NOMO-1 treated with dmso at 0.1 percent for 144 hours (cell line): ENCODE data around the gene KRT78.

ENCODE experiments used
- DNase-seq: peaks from one replicate; lab custom pipeline; 2025; ENCODE audit not compliant: unreplicated experiment; lab: John Stamatoyannopoulos, UW

KRT78 gene

DNA sequence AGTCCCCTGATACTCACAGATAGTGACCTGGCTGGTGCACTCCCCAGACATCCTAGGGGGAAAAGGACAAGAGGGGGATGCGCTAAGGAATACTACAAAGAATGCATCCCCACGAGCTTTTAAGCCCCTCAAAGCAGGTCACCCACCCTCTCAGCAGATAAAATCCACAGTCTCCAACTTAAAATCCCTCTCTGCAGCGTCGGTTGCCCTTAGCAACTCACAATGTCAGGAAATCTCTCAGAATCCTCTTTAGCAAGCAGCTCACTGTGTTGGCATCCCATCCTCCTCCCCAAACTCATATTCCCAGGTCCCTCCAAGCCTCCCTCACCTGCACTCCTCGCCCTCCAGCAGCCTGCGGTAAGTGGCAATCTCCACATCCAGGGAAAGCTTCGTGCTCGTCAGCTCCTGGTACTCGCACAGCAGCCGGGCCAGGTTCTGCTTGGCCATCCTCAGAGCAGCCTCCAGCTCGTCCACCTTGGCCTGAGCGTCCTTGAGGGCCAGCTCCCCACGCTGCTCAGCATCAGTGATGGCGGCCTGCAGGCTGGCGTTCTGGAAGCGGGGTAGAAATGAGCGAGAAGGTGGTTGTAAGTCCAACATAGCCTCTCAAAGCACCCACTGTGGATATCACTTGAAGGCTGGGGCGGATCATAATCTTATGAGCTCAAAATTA lies 9.2 kb downstream of the KRT78 start:
- no peak for DNase-seq

DNA sequence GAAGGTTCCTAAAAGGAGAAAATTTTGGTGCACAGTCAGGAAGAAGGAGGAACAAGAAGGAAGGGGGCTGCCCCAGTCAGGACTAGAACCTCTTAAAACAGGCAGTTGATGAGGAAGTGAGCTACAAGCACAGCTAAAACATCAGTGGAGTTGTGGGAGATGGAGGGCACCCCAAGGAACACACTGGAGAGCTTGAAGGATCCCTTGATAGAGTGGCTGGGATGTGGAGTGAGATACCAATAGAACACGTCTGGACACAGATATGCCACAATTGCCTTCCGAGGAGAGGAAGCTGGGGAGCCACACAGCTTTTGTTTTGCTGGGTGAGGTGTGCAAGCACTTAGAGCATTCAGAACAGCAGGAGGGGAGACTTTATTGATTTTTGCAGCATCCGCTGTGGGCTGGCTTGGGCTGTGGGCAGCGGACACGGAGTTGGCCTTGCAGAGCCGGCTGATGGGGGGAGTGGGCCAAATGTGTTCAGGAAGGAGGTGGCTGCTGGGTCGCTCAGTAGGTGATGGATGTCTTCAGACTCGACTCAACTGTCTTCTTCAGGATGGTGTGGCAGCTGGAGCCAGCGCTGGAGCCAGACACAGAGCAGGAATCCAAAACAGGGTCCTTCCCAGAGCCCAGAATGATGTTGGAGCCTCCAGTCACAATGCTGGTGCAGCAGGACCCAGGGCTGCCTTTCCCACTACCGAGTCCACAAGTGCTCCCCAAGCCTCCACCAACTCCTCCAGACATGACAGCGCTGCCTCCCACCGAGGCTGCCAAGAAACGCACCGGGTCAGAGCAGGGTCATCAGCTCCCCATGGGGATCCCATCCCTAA lies 10.0 kb downstream of the KRT78 start:
- DNase-seq: no peak

DNA sequence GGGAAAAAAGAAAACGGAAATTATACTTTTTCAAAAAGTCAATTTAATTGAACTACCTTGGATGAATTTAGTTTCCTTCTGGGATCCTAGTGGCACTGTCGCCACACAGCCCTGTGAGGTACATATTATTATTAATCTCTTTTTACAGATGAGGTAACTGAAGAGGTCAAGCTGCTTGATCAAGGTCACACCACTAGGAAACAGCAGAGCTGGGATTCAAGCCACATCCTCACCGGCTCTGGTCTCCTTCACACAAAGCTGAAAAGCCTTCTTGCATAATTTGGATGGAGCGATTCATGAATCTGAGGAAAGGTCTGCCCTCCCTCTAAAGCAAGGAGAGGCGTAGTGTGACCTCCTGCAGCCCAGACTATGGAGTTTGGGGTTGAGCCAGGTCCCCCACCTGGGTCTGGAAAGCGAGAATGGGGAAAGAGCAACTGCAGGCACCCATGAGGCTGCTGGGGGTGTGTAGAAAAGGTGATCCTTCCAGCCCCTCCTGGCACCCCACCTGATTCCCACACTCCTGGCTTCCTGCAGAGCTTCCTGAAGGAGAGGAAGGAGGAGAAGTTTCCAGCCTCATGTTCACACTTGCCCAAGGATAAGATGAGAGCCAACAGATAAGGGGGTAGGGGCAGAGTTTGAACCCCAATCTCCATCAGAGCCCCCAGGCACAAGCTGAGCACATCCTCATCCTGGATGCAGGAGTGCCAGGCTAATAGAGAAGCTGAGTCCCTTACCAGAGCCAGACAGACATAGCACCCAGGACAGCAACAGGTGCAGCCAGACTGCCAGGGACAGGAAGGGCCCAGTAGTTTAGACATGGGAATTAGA lies 10.8 kb downstream of the KRT78 start:
- no peak for DNase-seq

DNA sequence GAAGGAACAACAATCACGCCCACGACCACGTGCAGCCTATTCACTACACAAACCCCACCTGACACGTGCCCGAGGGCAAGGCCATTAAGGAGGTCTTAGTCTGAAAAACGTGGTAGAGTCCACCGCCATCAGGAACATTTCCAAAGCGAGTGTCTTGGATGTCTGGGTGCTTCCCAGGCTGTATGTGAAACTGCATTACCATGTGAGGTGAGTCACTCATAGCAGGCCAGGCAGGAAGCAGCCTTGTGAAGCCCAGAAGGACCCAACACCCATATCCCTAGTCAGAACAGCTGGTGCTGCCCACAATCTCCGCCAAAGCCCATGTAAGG lies 11.4 kb downstream of the KRT78 start:
- no peak for DNase-seq

DNA sequence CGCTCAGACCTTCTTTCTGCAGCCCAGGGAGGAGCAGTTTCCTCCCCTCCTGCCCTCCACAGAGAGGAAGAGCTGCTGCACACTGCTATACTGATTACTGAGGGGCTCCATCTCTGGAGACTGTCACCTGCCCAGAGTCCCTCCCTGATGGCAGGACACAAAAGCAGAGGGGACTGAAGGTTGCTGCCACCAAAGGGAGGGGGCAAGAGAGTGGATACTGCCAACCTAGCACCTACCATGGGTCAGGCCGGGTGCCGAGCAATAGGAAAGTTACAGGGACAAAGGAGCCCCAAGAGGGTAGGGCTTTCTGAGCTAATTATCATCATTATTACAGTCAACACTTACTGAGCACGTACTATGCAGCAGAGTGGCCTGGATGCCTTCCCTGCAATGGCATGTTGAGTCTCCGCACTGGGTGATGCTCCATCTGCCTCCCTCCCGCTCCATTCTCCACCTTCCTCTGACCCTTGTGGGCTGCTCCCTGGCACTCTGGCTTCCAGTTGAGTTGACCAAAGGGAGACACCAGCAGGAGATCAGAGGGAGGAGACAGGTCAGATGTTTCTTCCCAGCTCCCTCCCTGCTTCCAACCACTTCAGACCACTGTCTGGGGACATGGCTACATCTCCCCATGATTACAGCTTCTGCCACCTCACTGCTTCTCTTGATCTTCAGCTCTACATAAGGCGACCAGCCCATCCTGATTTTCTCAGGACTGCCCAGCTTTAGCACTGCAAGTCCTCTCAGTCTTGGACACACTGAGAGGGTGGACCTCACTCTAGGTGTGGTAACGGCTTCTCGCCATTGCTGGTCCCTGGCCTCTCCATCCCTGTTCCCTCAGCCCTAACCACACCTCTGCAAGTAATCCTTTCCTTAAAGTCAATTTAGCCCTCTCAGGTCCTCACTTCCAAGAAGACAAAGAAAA lies 12.0 kb downstream of the KRT78 start:
- no peak for DNase-seq

DNA sequence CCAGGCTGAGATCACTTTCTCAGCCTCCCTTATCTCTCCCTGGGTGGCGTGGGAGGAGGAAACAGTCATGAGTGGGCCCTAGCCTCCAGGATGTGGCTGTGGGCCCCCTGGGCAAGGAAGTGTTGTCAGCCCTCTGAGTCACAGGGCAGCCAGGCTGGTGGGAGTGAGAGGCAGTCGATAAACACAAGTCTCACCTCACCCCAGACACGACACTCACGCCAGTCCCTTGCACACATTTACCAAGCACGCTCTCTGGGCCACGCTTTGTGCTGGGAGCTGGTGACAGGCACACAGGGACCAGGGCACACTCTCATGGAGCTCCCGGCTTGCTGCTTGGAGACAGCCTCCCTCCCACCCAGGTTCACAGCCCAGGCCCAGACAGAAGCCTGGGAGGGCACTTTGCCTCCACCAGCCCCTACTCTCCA lies 12.7 kb downstream of the KRT78 start:
- DNase-seq: no peak

DNA sequence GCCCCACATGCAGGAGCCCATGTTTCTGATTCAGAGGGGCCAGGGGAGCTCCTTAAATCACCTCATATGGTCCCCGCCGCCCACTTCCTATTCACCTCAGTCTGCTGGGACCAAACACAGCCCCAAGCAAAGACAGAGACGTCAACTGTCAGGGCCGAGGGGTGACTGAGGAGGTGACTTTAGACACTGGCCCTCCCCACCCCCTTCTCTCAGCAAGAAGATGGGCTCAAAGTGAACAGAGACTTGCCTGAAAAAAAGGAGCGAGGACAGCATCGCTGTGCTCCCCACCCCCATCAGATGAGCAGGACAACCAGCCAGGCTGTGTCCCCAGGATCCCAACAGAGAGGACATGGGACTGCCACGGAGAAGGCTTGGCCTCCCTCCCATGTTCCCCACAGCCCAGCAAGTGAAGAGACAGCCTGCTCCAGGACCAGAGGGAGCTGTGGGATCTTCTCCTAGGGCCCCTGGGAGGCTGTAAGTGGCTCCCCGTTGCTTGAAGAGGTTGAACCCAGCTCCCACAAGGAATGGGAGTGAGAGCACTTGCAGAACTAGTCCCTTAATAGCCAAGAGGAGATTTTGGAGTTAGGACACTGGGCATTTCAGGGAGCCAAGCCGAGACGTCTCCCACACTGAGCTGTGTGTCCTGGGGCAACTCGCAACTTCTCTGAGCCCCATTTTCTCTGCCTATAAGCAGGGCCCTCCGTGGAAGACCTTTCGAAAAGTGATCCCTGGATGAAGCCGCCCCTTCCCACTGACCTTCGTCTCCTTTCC lies 13.3 kb downstream of the KRT78 start:
- DNase-seq: no peak

DNA sequence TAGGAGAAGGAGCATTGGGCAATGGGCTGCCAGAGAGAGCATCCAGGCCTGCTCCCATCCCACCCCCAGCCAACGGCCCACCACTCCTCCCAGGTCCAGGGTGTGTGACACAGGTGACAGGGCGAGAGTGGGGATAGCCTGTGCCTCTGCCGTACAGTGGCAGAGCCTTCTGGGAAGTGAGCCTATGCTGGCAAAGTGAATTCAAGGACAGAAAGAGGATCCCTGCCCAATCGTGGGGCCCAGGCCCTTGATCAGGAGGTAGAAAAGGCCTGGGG lies 14.1 kb downstream of the KRT78 start:
- no peak for DNase-seq

DNA sequence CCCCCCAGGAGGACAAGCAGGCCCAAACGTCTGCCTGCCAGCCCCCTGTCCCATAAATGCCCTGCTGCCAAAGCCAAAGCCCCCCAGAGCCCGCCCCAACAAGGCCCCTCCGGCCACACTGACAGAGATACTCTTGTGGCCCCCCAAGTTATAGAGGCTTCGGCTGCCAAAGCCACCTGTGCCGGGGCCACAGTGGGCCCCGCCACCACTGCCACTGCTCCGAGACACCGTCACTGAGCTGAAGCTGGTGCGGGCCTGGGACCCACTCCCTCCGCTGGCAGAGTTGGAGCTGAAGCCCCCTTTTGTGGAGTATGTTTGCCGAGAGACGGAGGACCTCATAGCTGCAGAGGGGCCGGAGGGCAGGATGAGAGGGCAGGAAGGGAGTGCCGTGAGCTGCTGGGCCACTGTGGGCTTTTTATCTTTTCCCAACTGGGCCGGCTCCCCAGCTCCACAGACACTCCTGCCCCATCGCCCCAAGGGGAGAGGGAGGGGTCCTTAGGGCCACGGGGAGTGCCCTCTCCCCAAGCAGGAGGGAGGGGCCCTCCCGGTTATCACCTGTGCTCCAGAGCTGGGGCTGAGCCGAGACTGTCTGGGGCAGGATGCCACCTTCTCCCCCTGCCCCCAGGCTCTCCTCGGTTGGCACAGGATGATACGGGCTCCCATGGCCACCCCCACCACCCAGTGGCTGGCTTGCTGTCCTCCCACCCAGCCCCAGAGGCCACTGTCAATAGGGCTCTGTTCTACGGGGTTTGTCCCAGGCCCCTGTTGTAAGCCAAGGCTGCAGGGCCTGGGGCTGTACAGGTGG lies 14.7 kb downstream of the KRT78 start, which contains the start of gene KRT79:
TSS of gene KRT79 (minus strand) at position 390 of the 805 bp plus-strand sequence. CDS start at position 339, 51 bp downstream.
- no peak for DNase-seq

DNA sequence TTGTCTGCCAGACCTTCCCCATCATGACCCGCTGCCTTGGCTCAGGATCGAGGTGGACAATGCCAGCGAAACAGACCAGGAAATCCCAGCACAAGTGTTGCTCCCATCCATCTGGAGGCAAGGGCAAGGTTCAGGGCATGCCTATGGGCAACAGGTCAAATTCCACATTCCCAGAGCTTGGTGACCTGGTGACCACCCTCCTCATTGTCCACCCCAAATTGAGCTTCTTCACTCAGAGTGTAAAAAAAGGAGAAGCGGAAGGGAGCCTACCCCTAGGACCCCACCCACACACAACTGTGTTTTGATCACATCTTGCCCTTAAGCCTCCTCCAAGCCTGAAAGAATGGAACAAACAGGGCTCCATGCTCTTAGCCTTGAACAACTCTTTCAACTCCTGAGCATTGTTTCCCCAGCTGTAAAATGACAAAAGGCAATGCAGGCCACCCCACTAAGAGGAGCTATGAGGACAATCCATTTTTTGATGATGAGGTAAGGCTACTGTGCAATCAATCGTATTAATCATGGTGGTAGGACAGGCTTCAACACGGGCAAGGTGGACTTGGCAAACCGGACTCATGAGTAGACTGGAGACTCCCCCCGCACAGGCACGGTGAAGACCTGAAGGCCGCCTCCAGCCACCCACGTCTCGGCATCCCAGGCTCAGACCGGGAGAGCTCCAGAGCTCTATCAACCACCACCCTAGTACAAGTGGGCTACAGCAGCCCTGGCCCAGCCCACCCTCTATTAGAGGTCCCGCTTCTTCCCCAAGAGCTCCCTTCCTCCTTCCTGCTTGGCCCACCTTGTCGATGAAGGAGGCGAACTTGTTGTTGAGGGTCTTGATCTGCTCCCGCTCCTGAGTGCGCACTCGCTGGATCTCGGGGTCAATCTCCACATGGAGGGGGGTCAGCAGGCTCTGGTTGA lies 15.5 kb downstream of the KRT78 start:
- no peak for DNase-seq

DNA sequence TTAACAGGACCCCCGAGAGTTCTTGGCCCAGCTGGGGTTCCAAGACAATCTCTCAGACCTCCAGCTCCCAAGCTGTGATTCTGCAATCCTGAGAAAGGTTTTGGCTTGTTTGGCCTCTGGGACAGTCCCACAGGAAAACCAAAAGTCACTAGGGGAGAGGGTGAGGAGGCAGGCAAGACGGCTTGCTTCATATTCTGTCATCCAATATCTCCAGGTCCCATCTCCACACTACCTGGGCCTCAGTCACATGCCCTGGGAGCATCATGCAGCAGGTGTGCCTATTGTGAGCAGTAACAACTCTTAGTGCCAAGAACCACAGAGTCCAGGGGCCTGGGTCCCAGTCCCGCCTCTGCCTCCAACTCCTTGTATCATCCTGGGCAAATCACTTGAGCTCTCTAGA lies 16.3 kb downstream of the KRT78 start:
- DNase-seq: no peak

DNA sequence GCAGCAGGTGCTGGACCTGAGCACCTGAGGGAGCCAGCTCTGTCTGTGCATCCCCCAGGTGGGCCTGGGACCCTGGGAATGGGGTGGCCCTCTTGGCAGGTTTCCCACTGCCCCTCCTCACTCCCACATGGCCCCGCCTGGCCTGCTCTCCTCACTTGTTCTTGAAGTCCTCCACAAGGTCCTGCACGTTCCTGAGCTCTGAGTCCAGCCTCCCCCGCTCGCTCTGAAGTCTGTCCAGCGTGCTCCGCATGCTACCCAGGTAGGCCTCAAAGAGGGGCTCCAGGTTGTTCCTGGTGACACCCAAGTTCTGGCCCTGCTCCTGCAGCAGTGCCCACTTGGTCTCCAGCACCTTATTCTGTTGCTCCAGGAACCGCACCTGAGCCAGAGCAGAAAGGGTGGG lies 17.5 kb downstream of the KRT78 start:
- no peak for DNase-seq

DNA sequence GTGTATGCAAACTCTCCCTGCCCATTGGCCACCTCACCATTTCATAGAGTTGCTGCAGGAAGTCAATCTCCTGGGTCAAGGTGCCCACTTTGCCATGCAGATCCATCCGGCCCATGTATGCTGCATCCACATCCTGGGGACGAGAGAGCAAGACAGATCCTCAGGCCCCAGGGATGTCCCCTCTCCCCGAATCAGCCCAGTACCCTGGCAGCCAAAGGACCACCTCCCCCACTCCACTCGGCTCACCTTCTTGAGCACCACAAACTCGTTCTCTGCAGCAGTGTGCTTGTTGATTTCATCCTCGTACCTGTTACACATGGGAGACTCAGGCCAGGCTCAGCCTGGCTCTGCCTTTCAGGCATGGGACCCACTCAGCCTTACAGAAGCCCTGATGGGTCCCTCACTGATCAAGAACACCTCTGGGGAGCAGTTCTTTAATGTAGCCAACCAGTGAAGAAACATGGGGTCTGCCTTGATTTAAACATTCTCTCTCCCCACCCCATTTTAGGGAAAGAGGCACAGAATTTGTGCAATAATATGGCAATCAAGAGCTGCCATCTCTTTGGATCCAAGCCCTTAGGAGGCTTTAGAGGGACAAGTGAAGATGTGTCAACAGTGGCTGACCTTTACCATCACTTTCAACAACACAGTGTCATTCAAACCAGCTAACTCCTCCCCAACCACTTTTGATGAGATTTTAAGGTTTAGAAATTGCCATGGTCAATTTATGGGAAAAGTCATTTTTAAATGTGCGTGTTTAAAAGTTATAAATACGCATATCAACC lies 18.6 kb downstream of the KRT78 start:
- no peak for DNase-seq

DNA sequence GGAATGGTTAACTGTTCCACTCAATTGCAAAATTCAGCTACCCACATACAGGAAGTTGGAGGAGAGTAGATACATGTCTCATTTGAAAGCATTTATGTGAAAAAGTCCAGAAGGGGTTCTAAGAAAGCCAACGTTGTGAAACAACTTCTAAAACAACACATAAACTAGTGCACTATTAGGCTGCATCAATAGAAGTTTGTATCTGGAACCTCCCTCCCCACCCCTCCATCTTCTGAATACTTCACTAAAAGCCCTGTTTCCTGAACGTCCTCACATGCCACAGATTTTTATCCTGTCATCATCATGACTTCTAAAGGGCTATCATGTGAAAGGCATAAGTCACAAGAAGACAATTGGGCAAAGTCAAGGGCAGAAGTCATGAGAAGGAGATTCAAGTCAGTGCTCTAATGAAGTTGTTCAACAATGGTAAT lies 20.2 kb downstream of the KRT78 start:
- DNase-seq: no peak

DNA sequence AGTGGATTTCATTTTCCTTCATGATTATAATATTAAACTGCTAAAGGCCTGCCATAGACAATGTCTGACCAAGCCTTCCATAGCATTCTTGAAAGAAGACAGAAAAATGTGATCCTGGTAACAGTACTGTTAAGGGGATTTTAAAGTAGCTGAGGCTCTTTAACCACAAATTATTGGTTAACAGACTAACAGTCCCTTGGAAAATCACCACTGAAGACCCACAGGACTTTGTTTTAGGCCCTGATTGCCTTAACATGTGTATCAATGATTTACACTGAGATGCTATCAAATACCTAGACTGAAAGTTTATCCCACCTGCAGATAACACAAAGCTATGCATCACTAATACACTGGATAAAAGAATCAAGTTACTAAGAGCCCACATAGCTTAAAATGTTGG lies 20.6 kb downstream of the KRT78 start:
- no peak for DNase-seq

DNA sequence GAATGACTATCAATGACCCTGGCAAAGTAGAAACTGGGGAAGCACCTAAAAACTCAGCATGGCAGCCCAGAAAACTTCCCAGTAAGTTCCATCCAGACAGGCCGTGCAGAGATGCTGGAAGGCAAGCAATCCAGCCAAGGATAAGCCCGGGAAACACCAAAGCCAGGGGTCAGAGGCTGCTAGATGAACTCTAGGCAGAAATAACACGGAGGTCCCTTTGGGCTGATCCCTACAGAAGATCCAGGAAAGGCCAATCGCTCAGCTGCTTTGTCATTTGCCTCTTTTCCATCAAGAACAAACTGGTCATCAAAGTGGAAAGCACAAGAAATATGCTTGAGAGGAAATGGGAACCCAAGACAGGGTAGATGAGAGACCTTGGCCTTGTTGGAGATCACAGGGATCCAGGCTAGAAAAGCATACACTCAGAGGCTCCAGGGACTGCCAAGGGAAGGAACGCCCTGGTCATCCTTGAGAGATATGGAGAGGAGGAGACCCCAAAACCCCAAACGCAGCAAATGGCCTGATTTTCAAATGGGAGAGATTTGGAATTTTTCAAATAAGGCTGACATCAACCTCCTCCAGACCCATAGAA lies 21.2 kb downstream of the KRT78 start:
- no peak for DNase-seq
